Uterus (tissue), 2 donors: ENCODE measurements around the gene P2RY13.

ENCODE experiments used
- CTCF ChIP-seq, 4 experiments: fragments of 200-600 bp in 2 of 4; fragments of 450-650 bp in 2 of 4; sonication (generic) in 2 of 4; IDR thresholded peaks; one replicate each; pipeline ENCODE4 v1.5.1; 2016 to 2019; ENCODE audit warnings: antibody characterized with exemption in 4 of 4, mild to moderate bottlenecking in 2 of 4, moderate library complexity in 1 of 4
- POLR2A ChIP-seq, 2 donors: fragments of 450-650 bp; IDR thresholded peaks; one replicate each; pipeline ENCODE4 v1.6.1; 2016; ENCODE audit warnings: antibody characterized with exemption in 2 of 2, mild to moderate bottlenecking in 1 of 2, moderate library complexity in 1 of 2

- TF ChIP-seq CTCF (IDR thresholded peaks at IDR 0.05), result no peak
- no peak for TF ChIP-seq POLR2A (IDR thresholded peaks at IDR 0.05)
Observed at GRCh38 chr3:151351648-151352047, 22.3 kb upstream of the P2RY13 start.
